G401.6 (cell line): ENCODE measurements around the gene PTGES3L.
"Not testable (repeated sequence)": the region's sequence is repeated elsewhere in the genome, so short reads cannot be mapped to it uniquely, and the experiment has no call there.

ENCODE experiments used
- FAIRE-seq: peaks from 2 replicates; lab custom pipeline; 2012; peaks lifted over from hg19 to GRCh38; lab: Jason Lieb, UNC

PTGES3L gene

GRCh38 chr17:42919522-42920077, 60.3 kb downstream of the PTGES3L start:
- FAIRE-seq: not testable (repeated sequence)

- no peak for FAIRE-seq
These were observed 60.9 kb downstream of the PTGES3L start for GRCh38 chr17:42918902-42919521.
